Loucy (cell line): ENCODE data around the gene TLE5.

Source experiments
- H2AFZ ChIP-seq: fragments of 200-600 bp; sonication (generic); 2 replicates; pipeline ENCODE4 v1.6.0; 2016; ENCODE audit warnings: antibody characterized with exemption, mild to moderate bottlenecking, low read length, moderate library complexity
- H3F3A ChIP-seq: fragments of 200-600 bp; 2 replicates; pipeline ENCODE4 v1.6.0; 2016; ENCODE audit warnings: antibody characterized with exemption, low read depth, mild to moderate bottlenecking
- H3K27me3 ChIP-seq: fragments of 200-600 bp; sonication (generic); 2 replicates; pipeline ENCODE4 v1.6.1; 2014; ENCODE audit warnings: low read length, mild to moderate bottlenecking; ENCODE audit not compliant: insufficient read depth, poor library complexity, severe bottlenecking
- H3K36me3 ChIP-seq: fragments of 200-600 bp; sonication (generic); 2 replicates; pipeline ENCODE4 v1.6.1; 2016; ENCODE audit warnings: low read length; ENCODE audit not compliant: insufficient read depth
- H3K4me1 ChIP-seq: fragments of 200-600 bp; sonication (generic); 2 replicates; pipeline ENCODE4 v1.5.1; 2014; ENCODE audit warnings: low read length, mild to moderate bottlenecking; ENCODE audit not compliant: insufficient read depth, poor library complexity, severe bottlenecking
- H3K4me2 ChIP-seq: fragments of 200-600 bp; sonication (generic); 2 replicates; pipeline ENCODE4 v1.6.0; 2014; ENCODE audit warnings: antibody characterized with exemption, low read length, low read depth, mild to moderate bottlenecking; ENCODE audit not compliant: poor library complexity, severe bottlenecking
- H3K4me3 ChIP-seq: fragments of 200-600 bp; sonication (generic); 2 replicates; pipeline ENCODE4 v1.5.1; 2014; ENCODE audit warnings: low read length, mild to moderate bottlenecking, mixed read lengths; ENCODE audit not compliant: poor library complexity, severe bottlenecking
- H3K79me2 ChIP-seq: fragments of 200-600 bp; sonication (generic); 2 replicates; pipeline ENCODE4 v1.6.1; 2014; ENCODE audit warnings: low read length; ENCODE audit not compliant: insufficient read depth
- H3K9ac ChIP-seq: fragments of 200-600 bp; sonication (generic); 2 replicates; pipeline ENCODE4 v1.6.0; 2014; ENCODE audit warnings: mild to moderate bottlenecking, low read depth, low read length, moderate library complexity; ENCODE audit not compliant: poor library complexity, severe bottlenecking
- H3K9me2 ChIP-seq: fragments of 200-600 bp; sonication (generic); replicated peaks from 2 replicates; pipeline ENCODE4 v1.6.1; 2016; ENCODE audit warnings: low read depth, low read length, mixed read lengths
- H3K9me3 ChIP-seq: fragments of 200-600 bp; sonication (generic); 2 replicates; pipeline ENCODE4 v1.6.1; 2014; ENCODE audit warnings: mild to moderate bottlenecking, antibody characterized with exemption, low read length, low read depth; ENCODE audit not compliant: insufficient read depth
- H4K20me1 ChIP-seq: fragments of 200-600 bp; sonication (generic); 2 replicates; pipeline ENCODE4 v1.6.0; 2014; ENCODE audit warnings: antibody characterized with exemption, low read length, mild to moderate bottlenecking; ENCODE audit not compliant: insufficient read depth, poor library complexity, severe bottlenecking
- EZH2phosphoT487 ChIP-seq: fragments of 200-600 bp; IDR thresholded peaks from 2 replicates; pipeline ENCODE4 v1.6.1; 2018; ENCODE audit warnings: antibody characterized with exemption, mild to moderate bottlenecking, moderate library complexity, borderline replicate concordance
- TF ChIP-seq, protein P1 (sequence below): fragments of 200-600 bp; sonication (generic); conservative IDR thresholded peaks from 2 replicates; pipeline ENCODE4 v1.5.1; 2014; ENCODE audit warnings: mild to moderate bottlenecking, antibody characterized with exemption, low read length

The TLE5 gene

DNA sequence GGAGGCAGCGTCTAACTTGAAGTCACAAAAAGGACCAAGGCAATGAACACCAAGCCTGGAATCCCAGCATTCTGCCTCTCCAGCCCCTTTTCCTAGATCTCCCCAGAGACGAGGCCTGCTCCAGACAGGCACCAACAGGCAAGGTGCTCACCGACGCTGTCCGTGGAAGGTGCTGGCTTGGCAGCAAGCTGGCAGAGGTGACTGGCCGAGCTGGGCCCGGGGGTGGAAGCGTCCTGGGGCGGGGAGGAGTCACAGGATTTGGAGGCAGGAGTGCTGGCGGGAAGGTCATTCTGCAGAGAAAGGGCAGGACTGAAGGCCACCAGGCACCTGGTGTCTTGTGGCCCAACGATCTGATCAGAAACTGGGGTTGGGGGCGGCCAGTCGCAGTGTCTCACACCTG lies 51.4 kb downstream of the TLE5 start:
- Histone ChIP-seq H3K9ac (no peak overlapping the region), H2AFZ (no peak overlapping the region), H3K9me2 (no peaks in the 10 kb centered on the region), H3K79me2 (no peaks in the 10 kb centered on the region), H3F3A (no peaks in the 10 kb centered on the region), H3K4me1 (no peaks in the 10 kb centered on the region), H3K27me3 (no peaks in the 10 kb centered on the region), H4K20me1 (no peaks in the 10 kb centered on the region), H3K4me3 (no peak overlapping the region), H3K9me3 (no peaks in the 10 kb centered on the region), H3K4me2 (no peak overlapping the region), H3K36me3 (no peaks in the 10 kb centered on the region)
- TF ChIP-seq, protein P1, sequence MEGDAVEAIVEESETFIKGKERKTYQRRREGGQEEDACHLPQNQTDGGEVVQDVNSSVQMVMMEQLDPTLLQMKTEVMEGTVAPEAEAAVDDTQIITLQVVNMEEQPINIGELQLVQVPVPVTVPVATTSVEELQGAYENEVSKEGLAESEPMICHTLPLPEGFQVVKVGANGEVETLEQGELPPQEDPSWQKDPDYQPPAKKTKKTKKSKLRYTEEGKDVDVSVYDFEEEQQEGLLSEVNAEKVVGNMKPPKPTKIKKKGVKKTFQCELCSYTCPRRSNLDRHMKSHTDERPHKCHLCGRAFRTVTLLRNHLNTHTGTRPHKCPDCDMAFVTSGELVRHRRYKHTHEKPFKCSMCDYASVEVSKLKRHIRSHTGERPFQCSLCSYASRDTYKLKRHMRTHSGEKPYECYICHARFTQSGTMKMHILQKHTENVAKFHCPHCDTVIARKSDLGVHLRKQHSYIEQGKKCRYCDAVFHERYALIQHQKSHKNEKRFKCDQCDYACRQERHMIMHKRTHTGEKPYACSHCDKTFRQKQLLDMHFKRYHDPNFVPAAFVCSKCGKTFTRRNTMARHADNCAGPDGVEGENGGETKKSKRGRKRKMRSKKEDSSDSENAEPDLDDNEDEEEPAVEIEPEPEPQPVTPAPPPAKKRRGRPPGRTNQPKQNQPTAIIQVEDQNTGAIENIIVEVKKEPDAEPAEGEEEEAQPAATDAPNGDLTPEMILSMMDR, result no peak
- TF ChIP-seq EZH2phosphoT487, result no peak

DNA sequence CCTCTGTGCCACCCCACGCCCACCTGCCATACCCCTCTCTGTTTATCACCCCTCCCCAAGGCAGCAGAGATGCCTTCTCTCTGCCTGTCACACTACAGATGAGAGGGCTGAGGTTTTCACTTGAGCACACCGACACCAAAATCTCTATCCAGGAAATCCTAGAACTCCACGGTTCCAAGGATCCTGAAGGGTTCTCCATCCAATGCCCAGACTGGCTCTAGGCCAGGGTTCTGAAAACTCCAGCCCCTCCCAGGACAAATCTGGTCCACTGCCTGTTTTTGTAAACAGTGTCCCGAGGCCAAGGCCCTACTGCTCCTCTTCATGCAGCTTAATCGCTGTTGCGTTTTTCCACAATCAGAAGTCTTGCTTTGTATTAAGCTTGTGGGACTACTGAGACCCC lies 53.3 kb downstream of the TLE5 start:
- no peaks in the 10 kb centered on the region for H3K79me2 ChIP-seq
- no peak for TF ChIP-seq EZH2phosphoT487
- TF ChIP-seq, protein P1, result no peak
- no peaks in the 10 kb centered on the region for H3F3A ChIP-seq

DNA sequence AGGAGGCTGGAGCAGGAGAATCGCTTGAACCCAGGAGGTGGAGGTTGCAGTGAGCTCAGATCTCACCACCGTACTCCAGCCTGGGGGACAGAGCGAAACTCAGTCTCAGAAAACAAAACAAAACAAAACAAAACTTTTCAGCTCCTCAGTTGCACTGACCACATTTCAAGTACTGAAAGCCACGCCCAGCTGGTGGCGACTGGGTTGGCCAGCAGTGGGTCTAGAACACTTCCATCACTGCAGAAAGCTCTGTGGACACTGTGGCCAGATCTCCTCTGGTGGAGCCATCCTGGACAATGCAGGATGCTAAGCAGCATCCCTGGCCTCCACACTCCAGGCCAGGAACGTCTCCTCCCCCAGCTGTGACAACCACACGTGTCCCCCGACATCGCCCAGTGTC lies 54.3 kb downstream of the TLE5 start:
- Histone ChIP-seq H2AFZ (no peak overlapping the region), H3K79me2 (no peaks in the 10 kb centered on the region), H3K4me3 (no peak overlapping the region), H3K9me3 (no peaks in the 10 kb centered on the region), H3F3A (no peaks in the 10 kb centered on the region), H3K4me1 (no peaks in the 10 kb centered on the region), H3K4me2 (no peak overlapping the region), H4K20me1 (no peaks in the 10 kb centered on the region), H3K27me3 (no peaks in the 10 kb centered on the region), H3K9ac (no peak overlapping the region), H3K36me3 (no peaks in the 10 kb centered on the region), H3K9me2 (no peaks in the 10 kb centered on the region)
- no peak for TF ChIP-seq EZH2phosphoT487
- TF ChIP-seq, protein P1, result no peak

More for the DNA sequence above, 53.3 kb downstream of the TLE5 start:
- Histone ChIP-seq H3K4me2 (no peak overlapping the region), H3K4me1 (no peaks in the 10 kb centered on the region), H3K4me3 (no peak overlapping the region), H3K9me2 (no peaks in the 10 kb centered on the region), H3K9me3 (no peaks in the 10 kb centered on the region), H3K36me3 (no peaks in the 10 kb centered on the region), H3K9ac (no peak overlapping the region), H3K27me3 (no peaks in the 10 kb centered on the region), H4K20me1 (no peaks in the 10 kb centered on the region), H2AFZ (no peak overlapping the region)
